GM18951 (cell line): ENCODE results near the gene MRGPRG.

Experiments
- POLR2A ChIP-seq: IDR thresholded peaks from 4 replicates; pipeline ENCODE4 v1.6.1; 2011; ENCODE audit warnings: mild to moderate bottlenecking; ENCODE audit not compliant: insufficient read length, insufficient read depth; ENCODE audit errors: extremely low read depth
- in situ Hi-C: fragments of 300-500 bp; cut with MboI; formaldehyde crosslinking; loops from one replicate; pipeline ENCODE4 v1.12.0; 2022; ENCODE audit warnings: low sequenced_read_pairs, mixed read lengths, inconsistent platforms; ENCODE audit not compliant: unreplicated experiment

The MRGPRG gene

GRCh38 chr11:3206922-3207204 is 11.8 kb downstream of the MRGPRG start:
- in situ Hi-C loops: no loop called here
- TF ChIP-seq POLR2A: no peak

GRCh38 chr11:3206156-3206921 is 12.3 kb downstream of the MRGPRG start:
- in situ Hi-C loops: no loop called here
- TF ChIP-seq POLR2A: no peak

- in situ Hi-C loops: no loop called here
Measured at GRCh38 chr11:3205261-3206155, 13.1 kb downstream of the MRGPRG start.

GRCh38 chr11:3204141-3205015 is 14.2 kb downstream of the MRGPRG start:
- TF ChIP-seq POLR2A: no peak
- in situ Hi-C loops: no loop called here

More at GRCh38 chr11:3205261-3206155, 13.1 kb downstream of the MRGPRG start:
- no peak for TF ChIP-seq POLR2A

GRCh38 chr11:3203221-3204043 is 15.2 kb downstream of the MRGPRG start:
- in situ Hi-C loops: no loop called here

GRCh38 chr11:3202759-3203158 is 15.9 kb downstream of the MRGPRG start:
- in situ Hi-C loops: no loop called here

More at GRCh38 chr11:3203221-3204043, 15.2 kb downstream of the MRGPRG start:
- no peak for TF ChIP-seq POLR2A

GRCh38 chr11:3202305-3202704 is 16.3 kb downstream of the MRGPRG start:
- TF ChIP-seq POLR2A: no peak

More at GRCh38 chr11:3202759-3203158, 15.9 kb downstream of the MRGPRG start:
- no peak for TF ChIP-seq POLR2A

GRCh38 chr11:3201677-3202181 is 16.9 kb downstream of the MRGPRG start:
- TF ChIP-seq POLR2A: no peak
- in situ Hi-C loops: no loop called here

More at GRCh38 chr11:3202305-3202704, 16.3 kb downstream of the MRGPRG start:
- in situ Hi-C loops: no loop called here

GRCh38 chr11:3201112-3201581 is 17.5 kb downstream of the MRGPRG start:
- in situ Hi-C loops: no loop called here
- TF ChIP-seq POLR2A: no peak

GRCh38 chr11:3200388-3201111 is 18.1 kb downstream of the MRGPRG start:
- in situ Hi-C loops: no loop called here

GRCh38 chr11:3199537-3200295 is 18.9 kb downstream of the MRGPRG start:
- TF ChIP-seq POLR2A: no peak
- in situ Hi-C loops: no loop called here

More at GRCh38 chr11:3200388-3201111, 18.1 kb downstream of the MRGPRG start:
- no peak for TF ChIP-seq POLR2A

GRCh38 chr11:3198815-3199214 is 19.8 kb downstream of the MRGPRG start:
- in situ Hi-C loops: no loop called here
- TF ChIP-seq POLR2A: no peak
